Hepatocyte (in vitro differentiated cells): ENCODE data around the gene ZGLP1.

Experiments
- CTCF ChIP-seq: fragments of 200-600 bp; sonication (generic); IDR thresholded peaks from 2 replicates; pipeline ENCODE4 v1.5.1; 2016; ENCODE audit warnings: antibody characterized with exemption, mild to moderate bottlenecking; ENCODE audit not compliant: poor library complexity
- EZH2 ChIP-seq: fragments of 200-600 bp; sonication (generic); IDR thresholded peaks from 2 replicates; pipeline ENCODE4 v1.6.1; 2016; ENCODE audit warnings: antibody characterized with exemption, mild to moderate bottlenecking, borderline replicate concordance
- EZH2phosphoT487 ChIP-seq: fragments of 200-600 bp; sonication (generic); IDR thresholded peaks from one replicate; pipeline ENCODE4 v1.6.1; 2018; ENCODE audit warnings: antibody characterized with exemption, mild to moderate bottlenecking, low read depth, moderate library complexity; ENCODE audit not compliant: unreplicated experiment, severe bottlenecking

- TF ChIP-seq CTCF (no peak), EZH2 (peak; percentile 42), EZH2phosphoT487 (no peak)
These were observed 19.2 kb downstream of the ZGLP1 start for GRCh38 chr19:10290357-10290875.
